Epithelial cell of esophagus (primary cell): Measurements from ENCODE around the gene DEFB118.

Source experiments
- DNase-seq: peaks from one replicate; pipeline ENCODE4 v3.0.0; 2010; ENCODE audit warnings: low read depth
- H3K4me3 ChIP-seq: 2 replicates; pipeline ENCODE4 v1.5.1; 2011; ENCODE audit warnings: mild to moderate bottlenecking, low read length, control low read depth
- CTCF ChIP-seq: IDR thresholded peaks from 2 replicates; pipeline ENCODE4 v1.5.1; 2011; ENCODE audit warnings: low read depth, mild to moderate bottlenecking, low read length, control low read depth, inconsistent platforms; ENCODE audit not compliant: insufficient read depth; ENCODE audit errors: missing control alignments

Gene DEFB118

GRCh38 chr20:31374346-31374745 is 5.9 kb downstream of the DEFB118 start:
- no peak for DNase-seq
- TF ChIP-seq CTCF: no peak

GRCh38 chr20:31390490-31390889 is 22.1 kb downstream of the DEFB118 start, which contains the start of gene DEFB119:
Gene DEFB119 (minus strand): TSS chr20:31390590. CDS start chr20:31390483, 107 bp downstream.
- DNase-seq: no peak
- no peak within 1 kb of the TSS for H3K4me3 ChIP-seq
- no peak for TF ChIP-seq CTCF

More at GRCh38 chr20:31374346-31374745, 5.9 kb downstream of the DEFB118 start:
- no peak overlapping the region for H3K4me3 ChIP-seq

DNA sequence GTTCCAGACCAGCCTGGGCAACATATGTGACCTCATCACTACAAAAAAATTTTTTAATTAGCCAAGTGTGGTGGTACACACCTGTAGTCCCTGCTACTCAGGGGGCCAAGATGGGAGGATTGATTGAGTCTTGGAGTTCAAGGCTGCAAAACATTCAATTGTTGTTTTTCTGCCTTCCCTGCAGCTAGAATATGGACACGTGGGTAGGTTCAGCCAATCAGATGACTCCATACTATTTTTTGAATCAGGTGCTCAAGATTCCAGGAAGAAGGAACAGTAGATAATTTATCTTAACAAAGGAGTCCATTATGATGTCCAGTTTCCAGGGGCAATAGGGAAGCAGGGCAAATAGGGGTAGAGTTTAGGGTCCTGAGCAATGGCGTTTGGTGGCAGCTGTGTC is 24.4 kb downstream of the DEFB118 start:
- H3K4me3 ChIP-seq: no peak overlapping the region
- no peak for TF ChIP-seq CTCF
- no peak for DNase-seq

- H3K4me3 ChIP-seq: no peak overlapping the region
- TF ChIP-seq CTCF: no peak
- DNase-seq: no peak
These were observed 26.5 kb downstream of the DEFB118 start for GRCh38 chr20:31394900-31395299.

GRCh38 chr20:31403886-31404285 is 35.5 kb downstream of the DEFB118 start:
- TF ChIP-seq CTCF: no peak
- DNase-seq: no peak
- H3K4me3 ChIP-seq: no peak overlapping the region

GRCh38 chr20:31406115-31406514 is 37.7 kb downstream of the DEFB118 start, which contains the start of gene DEFB121:
Gene DEFB121 (minus strand): TSS chr20:31406215. CDS start chr20:31406152, 63 bp downstream.
- no peak within 1 kb of the TSS for H3K4me3 ChIP-seq

GRCh38 chr20:31410011-31410410 is 41.6 kb downstream of the DEFB118 start:
- DNase-seq: no peak
- H3K4me3 ChIP-seq: no peak overlapping the region
- TF ChIP-seq CTCF: no peak

More at GRCh38 chr20:31406115-31406514, 37.7 kb downstream of the DEFB118 start, which contains the start of gene DEFB121:
- DNase-seq: no peak
- no peak for TF ChIP-seq CTCF
